ENCODE measurements around the gene SLC43A3.
A peak's percentile ranks its signal among the peaks of the same experiment; 100 is the strongest.

SLC43A3 gene

DNA sequence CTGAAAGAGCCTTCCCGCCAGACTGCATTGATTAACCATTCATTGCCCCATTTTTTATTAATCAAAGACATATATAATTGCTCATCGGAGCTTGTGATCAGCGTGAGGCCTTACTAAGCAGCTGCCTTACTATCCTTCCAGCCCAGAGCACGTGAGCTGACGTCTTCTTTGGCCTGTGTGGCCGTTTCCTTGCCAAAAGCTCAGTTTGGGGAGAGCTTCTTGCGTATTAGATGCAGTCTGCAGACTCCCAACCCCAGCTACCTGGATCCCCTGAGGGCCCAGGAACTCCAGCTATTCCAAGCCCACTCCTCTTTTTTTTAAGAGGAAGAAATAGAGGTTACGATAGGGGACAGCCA, 784 bp upstream of the SLC43A3 start:
- no peak for DNase-seq (ENCODE audit: low read depth in 2 of 2)

DNA sequence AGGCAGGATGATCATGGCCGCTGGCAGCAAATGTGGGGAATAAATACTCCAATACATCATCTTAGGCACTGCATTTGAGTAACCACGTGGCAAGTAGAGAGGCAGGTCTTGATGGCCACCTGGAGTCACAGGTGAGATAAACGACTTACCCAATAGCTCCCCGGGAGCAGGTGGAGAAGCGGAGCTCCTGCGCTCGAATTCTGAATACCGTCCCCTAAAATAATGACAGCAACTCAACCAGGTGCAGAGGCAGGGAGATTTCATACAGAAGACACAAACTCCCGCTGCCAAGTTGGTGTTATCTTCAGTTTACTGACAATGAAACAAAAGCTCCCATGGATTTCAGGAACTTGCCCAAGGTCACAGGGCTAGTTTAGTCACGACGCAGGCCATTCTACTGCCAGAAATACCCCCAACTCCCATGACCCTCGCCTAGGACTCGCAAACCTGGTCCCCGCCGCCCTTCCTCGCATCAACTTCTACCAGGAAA, 437 bp downstream of the SLC43A3 start:
- no peak for DNase-seq (ENCODE audit: low read depth in 2 of 2)

- no peak for DNase-seq (ENCODE audit: low read depth in 2 of 2)
Observed at GRCh38 chr11:57425565-57426438, 1.1 kb downstream of the SLC43A3 start.

DNA sequence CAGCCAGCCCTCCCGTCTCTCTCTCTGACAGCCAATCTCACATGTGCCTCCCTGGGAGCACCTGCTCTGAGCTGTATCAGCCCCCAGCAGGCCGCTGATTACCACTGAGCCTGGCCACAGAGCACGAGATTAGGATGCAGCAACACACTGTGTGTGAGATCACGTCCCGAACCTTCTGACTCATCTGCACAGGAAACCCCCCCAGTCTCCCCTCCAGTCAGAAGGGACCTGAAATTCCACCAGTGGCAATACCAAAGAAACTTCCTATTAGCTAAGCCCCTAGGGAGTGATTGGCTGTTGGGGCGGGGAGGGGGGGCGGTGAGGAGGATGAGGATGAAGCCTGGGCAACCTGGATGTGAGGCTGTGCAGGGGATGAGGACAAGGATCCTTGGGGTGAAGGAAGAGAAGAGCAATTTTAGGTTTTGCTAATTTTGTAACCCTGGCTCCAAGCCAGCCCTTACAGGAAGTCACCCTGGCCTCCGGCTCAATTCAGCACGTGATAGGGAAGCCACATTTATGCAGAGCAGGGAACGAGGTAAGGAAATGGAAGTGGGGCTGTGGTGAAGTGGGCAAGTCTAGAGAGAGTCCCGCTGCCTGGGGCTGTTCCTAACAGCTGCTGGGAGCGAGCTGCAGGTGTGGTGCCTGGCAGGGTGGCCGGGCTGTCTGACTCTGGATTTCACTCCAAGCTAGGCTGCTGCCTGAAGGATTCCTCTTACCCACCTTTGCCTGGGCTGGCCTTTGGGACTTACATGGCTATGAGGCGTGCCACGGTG, 1.9 kb downstream of the SLC43A3 start:
- peak; percentile 62 to 65 for DNase-seq (ENCODE audit: low read depth in 2 of 2)

DNA sequence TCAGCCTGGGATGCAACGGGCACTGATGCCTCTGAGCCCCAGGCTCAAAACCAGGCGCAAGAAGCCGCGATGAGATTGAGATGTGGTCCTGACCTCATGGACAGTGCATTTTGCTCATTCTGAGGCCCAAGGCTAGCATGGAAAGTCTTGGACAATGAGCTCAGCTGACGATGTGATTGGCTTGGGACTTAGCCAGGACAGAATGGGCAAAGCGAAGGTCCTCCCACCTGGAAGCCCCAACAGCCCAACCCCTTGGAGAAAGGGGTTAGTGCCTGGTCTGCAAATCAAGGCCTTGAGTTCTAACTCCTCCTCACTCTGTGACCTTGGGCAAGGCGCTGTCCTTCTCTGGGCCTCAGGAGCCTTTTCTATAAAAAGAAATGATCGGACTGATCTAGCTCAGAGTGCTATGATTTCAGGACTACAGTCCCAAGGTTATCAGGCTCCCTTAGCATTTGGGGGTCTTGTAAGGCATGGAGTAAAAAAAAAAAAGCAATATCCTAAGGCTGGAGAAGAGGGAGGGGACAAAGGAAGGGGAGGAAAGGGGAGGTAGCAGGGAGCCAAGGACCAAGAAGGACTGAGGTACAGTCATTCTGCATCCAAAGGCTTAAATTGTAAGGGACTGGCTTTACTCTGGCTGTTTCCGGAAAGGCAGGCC, 2.7 kb downstream of the SLC43A3 start:
- no peak for DNase-seq (ENCODE audit: low read depth in 2 of 2)

- no peak for DNase-seq (ENCODE audit: low read depth in 2 of 2)
Observed at GRCh38 chr11:57422669-57423068, 4.3 kb downstream of the SLC43A3 start.

GRCh38 chr11:57421805-57422204, 5.1 kb downstream of the SLC43A3 start:
- no peak for DNase-seq (ENCODE audit: low read depth in 2 of 2)

DNA sequence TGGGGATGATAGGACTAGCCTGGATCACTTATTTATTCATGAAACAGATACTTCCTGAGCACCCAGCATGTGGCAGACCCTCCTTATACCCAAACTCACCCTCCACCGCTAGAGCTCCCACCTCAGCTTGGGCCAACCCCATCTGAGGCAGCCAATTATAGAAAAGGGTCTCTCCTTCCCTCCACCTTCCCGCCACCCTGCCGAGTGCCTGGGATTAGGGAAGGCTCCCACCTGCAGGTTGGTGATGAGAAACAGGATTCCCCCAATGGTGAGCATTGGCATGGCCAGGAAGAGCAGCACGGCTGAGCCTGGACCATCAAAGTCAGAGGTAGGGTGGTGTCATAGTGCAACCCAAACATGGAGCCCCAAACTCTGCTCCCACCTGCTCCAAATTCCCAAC, 5.9 kb downstream of the SLC43A3 start:
- DNase-seq (ENCODE audit: low read depth in 2 of 2) = no peak

DNA sequence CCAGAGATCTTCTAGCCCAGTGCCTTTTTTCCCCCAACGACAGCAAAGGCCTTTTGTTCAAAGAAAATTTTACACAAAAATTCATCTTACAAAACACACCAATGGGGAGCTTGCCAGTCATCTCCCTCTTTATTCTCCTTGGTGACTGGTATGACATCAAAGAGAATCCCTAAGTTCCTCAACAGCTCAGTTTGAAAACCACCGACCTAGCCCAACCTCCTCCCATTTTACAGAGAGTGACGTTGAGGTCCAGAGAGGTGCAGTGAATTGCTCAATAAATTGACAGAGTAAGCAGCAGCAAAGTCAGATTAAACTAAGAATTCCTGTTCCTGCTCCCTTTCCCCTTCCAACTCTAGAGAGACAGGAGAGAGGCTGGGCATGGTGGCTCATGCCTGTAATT, 7.8 kb downstream of the SLC43A3 start:
- no peak for DNase-seq (ENCODE audit: low read depth in 2 of 2)

DNA sequence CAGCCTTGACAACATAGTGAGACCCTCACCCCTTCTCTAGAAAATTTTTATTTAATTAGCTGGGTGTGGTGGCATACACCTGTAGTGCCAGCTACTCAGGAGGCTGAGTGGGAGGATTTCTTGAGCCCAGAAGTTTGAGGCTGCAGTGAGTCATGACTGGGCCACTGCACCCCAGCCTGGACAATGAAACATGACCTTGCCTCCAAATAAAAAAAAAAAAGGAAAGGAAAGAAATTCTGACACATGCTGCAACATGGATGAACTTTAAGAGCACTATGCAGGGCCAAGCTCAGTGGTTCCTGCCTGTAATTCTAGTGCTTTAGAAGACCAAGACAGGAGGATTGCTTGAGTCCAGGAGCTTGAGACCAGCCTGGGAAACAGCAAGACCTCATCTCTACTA, 8.8 kb downstream of the SLC43A3 start:
- DNase-seq (ENCODE audit: low read depth in 2 of 2) = no peak

DNA sequence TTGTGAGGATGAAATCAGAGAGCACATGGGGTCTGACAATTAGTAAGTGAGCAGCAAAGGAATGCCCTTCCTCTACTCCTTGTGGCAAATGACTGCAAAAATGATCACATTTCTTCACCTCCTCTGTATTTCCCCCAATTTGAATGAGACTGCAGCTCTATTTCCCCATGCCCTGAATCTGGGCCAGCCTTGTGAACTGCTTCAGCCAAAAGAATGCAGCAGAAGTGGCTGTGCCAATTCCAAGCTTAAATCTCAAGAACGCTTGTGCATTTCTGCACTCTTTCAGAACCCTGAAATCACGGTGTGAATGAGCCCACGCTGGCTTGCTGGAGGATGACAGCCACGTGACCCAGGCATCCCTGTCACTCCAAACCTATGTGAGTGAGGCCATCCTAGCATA, 9.9 kb downstream of the SLC43A3 start:
- no peak for DNase-seq (ENCODE audit: low read depth in 2 of 2)

GRCh38 chr11:57416436-57416835, 10.5 kb downstream of the SLC43A3 start:
- no peak for DNase-seq (ENCODE audit: low read depth in 2 of 2)

DNA sequence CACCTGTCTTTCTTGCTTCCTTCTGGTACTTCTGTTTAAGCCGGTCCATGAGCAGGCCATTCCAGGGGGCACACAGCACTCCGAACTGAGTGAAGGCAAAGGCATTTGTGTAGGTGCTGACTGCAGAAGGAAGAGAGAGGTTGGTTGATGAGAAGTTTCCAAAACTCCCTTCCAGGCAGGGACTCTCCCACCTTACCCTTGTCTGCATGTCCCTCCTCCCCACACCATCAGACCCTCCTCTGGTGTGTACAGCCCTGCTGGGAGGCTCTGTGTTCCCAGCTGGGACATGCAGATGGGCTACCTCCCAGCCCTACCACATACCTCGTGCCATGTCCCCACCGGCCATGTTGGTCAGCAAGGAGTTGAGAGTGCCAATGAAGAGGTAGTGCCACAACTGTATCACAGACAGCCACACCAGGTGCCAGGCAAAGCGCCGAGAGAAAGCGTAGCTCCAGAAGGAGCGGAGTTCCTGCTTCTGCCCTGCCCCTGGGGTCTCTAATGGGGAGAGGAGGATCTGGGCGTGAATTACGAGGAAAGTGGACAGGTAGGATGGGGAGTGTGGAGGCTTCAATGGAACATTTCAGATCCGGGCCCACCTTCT, 12.2 kb downstream of the SLC43A3 start:
- no peak for DNase-seq (ENCODE audit: low read depth in 2 of 2)

GRCh38 chr11:57413681-57414080, 13.2 kb downstream of the SLC43A3 start:
- no peak for DNase-seq (ENCODE audit: low read depth in 2 of 2)

DNA sequence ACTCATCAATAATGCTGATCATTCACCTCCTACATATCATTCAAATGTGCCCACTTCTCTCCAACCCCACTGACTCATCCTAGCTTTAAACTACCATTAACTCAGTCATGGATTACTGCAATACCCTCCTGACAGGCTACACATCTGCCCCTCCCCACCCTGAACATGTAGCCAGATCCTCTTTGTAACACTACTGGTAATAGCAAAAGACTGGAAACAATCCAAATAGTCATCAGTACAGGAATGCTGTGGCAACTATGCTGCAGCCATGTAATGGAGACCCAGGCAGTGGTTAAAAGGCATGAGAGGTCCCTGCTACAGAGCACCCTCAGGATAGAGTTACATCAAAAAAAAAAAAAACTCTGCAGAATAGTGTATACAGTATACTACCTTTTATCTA, 16.6 kb downstream of the SLC43A3 start:
- no peak for DNase-seq (ENCODE audit: low read depth in 2 of 2)

GRCh38 chr11:57409321-57410100, 17.4 kb downstream of the SLC43A3 start:
- no peak for DNase-seq (ENCODE audit: low read depth in 2 of 2)

DNA sequence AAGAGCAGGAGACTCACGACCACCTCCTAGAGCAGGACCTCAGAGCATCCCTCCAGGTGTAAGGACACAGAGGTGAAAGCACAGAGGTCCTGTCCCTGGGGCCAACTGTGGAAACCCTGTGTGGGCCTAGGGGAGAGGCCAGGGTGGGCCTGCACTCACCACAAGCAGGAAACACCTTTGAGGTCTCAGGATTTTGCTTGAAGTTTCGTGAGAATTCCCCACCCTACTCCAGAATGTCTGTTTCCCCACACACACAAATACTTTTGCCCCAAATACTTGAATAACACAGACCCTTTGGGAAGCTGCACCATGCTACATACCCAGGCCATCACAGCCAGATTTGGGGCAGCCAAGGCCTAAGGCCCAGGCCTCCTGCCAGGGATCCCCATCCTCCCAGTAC, 18.1 kb downstream of the SLC43A3 start:
- DNase-seq (ENCODE audit: low read depth in 2 of 2) = no peak

GRCh38 chr11:57407941-57408475, 18.9 kb downstream of the SLC43A3 start:
- no peak for DNase-seq (ENCODE audit: low read depth in 2 of 2)

- no peak for DNase-seq (ENCODE audit: low read depth in 2 of 2)
Observed at GRCh38 chr11:57407010-57407920, 19.7 kb downstream of the SLC43A3 start.

DNA sequence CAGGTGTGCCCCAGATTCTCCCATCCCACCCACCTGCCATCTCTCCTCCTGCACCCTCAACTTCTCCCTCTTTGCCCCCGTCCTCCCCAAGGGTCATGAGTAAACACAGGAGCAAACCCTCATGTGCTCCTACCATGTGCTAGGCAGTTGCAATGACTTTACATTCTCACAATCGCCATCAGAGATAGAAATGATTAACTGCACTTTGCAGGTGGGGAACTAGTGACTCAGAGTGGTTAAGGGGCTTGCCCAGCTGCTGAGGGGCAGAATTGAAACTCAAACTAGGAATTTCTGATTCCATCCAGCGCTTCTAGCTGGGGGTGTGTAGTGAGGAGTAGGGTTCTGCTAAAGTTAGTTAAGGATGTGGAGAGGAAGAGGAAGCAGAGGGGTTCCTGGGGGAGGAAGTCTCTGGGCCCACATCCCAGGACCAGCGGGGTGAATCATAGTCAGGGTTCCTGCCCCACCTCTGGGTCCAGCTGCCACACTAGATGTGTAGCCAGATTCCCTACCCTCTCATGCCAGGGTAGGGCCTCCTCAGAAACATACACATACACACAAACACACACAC, 20.5 kb downstream of the SLC43A3 start:
- no peak for DNase-seq (ENCODE audit: low read depth in 2 of 2)

Measured in stimulated activated CD4-positive, alpha-beta T cell treated with anti-CD3 and anti-CD28 coated beads, Interleukin-1b, Interleukin-23, amount 100 ng/mL, for 1 hour (primary cell).